Activated T-cell treated with anti-CD3 and anti-CD28 coated beads for 4 hours (primary cell): ENCODE measurements around the gene IGLL5.
"Not testable (repeated sequence)": the region's sequence is repeated elsewhere in the genome, so short reads cannot be mapped to it uniquely, and the experiment has no call there.

Source experiments
- DNase-seq: peaks from one replicate; pipeline ENCODE4 v3.0.0-alpha.2; 2020

IGLL5 gene

GRCh38 chr22:22902247-22903001, 14.8 kb downstream of the IGLL5 start:
- no peak for DNase-seq

- DNase-seq = no peak
Observed at GRCh38 chr22:22903355-22903777, 15.8 kb downstream of the IGLL5 start.

GRCh38 chr22:22903781-22904192, 16.2 kb downstream of the IGLL5 start:
- DNase-seq = not testable (repeated sequence)

DNA sequence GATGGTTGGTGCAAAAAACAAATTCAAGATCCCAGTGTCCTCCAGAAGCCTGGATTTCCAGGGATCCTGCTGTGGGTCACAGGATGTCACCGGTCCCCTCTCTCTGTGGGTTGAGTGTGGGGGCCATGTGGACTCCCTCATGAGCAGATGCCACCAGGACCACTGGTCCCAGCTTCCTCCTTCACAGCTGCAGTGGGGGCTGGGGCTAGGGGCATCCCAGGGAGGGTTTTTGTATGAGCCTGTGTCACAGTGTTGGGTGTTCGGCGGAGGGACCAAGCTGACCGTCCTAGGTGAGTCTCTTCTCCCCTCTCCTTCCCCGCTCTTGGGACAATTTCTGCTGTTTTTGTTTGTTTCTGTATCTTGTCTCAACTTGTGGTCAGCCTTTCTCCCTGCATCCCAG, 17.1 kb downstream of the IGLL5 start:
- not testable (repeated sequence) for DNase-seq

GRCh38 chr22:22906391-22906790, 18.8 kb downstream of the IGLL5 start:
- DNase-seq = not testable (repeated sequence)

DNA sequence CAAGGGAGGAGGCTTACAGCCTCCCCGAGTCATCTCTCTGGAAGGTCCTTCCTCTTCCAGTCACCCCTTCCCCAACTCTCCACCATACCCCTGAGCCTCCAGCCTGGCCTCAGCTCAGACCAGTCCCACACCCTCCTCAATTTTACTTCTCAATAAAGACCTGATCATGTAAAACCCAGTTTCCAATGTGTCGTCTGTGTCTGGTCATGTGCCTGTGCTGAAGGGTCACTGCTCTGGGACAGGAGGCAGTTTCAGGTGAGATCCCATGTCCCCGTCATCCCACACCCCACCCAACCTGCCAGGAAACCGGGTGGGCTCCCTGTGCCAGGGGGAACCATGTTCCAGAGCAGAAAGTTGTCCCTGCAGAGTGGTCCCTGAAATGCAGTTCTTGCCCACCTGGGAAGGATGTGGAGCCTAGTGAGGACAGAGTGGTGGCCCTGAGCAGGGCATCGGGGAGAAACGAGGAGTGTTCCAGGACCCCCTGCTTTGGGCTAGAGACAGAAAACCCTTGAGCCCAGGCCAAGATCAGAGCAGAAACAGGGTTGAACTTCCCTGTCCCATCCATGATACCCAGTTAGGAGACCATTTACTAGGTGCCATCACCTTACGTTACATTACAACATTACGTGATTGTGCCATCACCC, 19.4 kb downstream of the IGLL5 start:
- no peak for DNase-seq

- DNase-seq = no peak
Observed at GRCh38 chr22:22907551-22908494, 20.2 kb downstream of the IGLL5 start.

GRCh38 chr22:22908495-22908861, 20.9 kb downstream of the IGLL5 start:
- no peak for DNase-seq

GRCh38 chr22:22908941-22909604, 21.5 kb downstream of the IGLL5 start:
- no peak for DNase-seq

DNA sequence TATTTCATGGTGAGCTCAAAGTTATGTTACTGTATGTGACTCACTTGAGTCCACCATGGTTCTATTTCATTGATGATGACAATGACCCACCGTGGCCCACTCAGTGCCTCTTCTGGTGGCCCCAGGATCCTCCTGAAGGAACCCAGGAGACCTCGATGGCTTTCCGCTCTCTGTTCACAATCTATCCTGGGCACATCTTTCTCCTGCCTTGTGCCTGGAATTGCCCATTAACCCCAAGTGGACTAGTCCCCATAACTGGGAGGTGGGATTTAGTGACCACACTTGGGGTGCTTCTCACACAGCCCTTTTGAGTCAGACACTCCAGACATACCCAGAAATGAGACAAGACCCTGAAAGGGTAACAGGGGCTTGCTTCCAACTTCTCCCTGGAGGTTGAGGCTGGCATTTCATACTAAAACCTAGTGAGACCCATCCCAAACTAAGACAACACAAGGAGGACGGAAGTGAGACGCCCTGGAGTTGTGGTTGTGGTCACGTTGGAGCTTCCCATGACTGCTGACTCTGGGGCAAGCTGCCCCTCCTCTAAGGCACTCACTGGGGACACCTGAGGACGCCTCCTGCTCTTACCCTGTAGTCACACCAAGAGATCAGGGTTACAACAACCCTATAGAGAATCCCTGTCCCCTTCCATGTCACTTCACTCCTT, 22.1 kb downstream of the IGLL5 start:
- no peak for DNase-seq

DNA sequence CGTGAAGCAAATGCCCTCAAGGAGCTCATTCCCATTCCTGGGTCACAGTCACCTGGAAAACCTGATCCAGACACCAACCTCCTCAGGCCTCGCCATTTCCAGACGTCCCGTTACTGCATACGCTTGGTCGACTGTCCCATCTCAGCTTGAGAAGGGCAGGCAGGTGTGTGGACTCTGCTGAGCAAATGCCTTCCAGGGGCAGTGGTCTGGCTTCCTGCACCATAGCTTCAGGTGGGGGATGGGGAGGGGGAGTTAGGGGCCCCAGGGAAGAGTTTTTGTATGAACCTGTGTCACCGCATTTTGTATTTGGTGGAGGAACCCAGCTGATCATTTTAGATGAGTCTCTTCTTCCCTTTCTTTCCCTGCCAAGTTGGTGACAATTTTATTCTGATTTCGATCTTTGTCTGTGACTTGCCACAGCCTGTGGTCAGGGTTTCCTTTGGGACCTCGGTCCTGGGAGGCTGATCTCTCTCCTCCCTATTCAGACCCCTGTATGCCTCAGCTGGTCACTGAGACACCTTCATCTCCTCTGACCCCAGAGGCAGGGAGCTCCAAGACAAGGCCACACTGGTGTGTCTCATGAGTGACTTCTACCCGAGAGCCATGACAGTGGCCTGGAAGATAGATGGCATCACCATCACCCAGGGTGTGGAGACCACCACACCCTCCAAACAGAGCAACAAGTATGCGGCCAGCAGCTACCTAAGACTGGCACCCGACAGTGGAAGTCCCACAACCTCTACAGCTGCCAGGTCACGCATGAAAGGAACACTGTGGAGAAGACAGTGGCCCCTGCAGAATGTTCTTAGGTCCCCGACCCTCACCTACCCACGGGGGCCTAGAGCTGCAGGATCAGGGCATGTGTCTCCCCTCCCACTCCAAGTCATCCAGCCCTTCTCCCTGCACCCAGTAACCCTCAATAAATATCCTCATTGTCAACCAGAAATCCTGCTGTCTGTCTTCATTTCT, 22.9 kb downstream of the IGLL5 start:
- no peak for DNase-seq

- no peak for DNase-seq
Observed at GRCh38 chr22:22911327-22912134, 23.9 kb downstream of the IGLL5 start.

DNA sequence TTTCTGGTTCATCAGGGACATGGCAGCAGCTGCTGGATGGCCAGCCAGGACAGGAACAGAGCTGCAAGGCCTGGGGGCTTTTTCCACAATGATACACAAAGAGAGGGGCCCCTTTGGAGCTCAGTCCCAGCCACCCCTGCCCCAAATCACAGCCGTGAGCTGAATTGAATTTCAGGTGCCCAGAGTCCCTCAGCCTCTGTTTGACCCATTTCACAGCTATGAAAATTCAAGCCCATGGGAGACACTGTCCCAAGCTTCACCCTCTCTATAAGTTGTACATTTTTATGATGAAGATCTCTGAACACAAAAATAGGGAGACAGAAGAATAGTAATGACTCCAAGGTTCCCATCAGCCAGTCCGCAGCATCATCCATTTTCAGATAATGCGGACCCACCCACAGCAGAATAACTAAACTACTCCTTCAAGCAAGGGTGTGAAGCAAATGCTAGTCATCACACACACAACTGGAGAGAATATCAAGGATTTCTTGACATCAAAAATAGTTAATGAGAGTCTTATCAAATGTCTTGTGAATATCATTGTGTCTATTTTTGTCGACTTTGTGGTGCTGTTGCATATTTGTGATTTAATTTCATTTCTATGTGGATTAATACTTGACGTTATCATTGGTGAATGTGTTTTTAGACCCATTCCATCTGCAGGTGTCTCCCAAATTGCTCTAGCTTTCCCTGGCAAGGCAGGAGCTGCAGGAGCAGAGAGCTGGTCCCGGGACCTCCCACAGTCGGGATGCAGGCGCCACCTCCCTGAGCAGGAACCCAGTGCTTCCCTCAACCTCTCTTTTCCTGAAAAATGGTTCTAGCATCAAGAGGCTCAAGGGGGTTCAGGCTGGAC, 24.7 kb downstream of the IGLL5 start:
- no peak for DNase-seq

- no peak for DNase-seq
Observed at GRCh38 chr22:22912988-22913253, 25.3 kb downstream of the IGLL5 start.

GRCh38 chr22:22913989-22914388, 26.4 kb downstream of the IGLL5 start:
- no peak for DNase-seq

DNA sequence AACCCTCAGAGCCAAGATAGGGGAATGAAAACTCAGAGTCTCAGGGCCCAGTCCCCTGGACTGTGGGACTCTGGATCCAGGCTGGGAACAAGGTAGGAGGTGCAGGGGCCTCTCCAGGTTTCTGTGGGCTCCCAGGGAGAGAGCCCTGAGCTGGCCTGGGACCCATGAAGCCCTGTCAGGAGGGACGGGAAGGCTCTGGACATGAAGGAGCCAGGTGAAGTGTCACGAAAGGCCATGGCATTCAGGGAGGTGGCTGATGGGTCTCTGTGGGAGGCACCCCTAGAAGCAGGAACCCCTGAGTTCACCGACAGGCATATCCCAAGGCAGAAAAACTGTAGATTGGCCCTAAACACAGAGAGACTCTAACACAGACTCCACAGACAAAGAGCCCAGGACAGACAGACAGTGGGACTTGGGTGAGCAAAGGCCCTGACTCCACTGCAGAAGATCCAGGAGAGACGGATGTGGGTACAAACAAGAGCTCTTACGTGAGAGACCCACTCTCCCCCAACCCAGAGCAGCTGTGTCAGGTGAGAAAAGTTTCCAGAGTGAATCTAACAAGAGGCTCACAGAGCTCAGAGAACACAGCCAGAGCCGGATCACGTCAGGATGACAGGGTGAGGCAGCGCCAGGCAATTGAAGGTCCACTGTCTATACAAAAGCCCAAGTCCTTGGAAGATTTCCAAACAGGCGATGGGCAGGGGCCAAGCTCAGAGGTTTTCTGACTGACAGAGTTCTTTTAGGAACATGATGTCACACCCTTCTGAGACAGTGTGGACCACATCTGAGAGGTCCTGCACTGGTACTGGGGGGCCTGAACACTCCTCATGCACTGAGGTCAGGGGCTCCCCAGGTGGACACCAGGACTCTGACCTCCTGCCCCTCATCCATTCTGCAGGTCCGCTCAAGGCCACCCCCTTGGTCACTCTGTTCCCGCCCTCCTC, 27.4 kb downstream of the IGLL5 start:
- no peak for DNase-seq

GRCh38 chr22:22915670-22916035, 28.0 kb downstream of the IGLL5 start:
- DNase-seq = no peak

- DNase-seq = no peak
Observed at GRCh38 chr22:22916215-22916951, 28.8 kb downstream of the IGLL5 start.
